Activated naive CD8-positive, alpha-beta T cell (primary cell): ENCODE results near the gene HRH3.

ENCODE experiments used
- H3K27ac Mint-ChIP-seq: one replicate; pipeline ENCODE4 v1.8.0; 2021; ENCODE audit warnings: mixed read lengths
- H3K27me3 Mint-ChIP-seq: one replicate; pipeline ENCODE4 v1.8.0; 2021; ENCODE audit warnings: mixed read lengths
- H3K36me3 Mint-ChIP-seq: one replicate; pipeline ENCODE4 v1.8.0; 2021; ENCODE audit warnings: mixed read lengths
- H3K4me1 Mint-ChIP-seq: one replicate; pipeline ENCODE4 v1.8.0; 2021; ENCODE audit warnings: low read depth, mixed read lengths
- H3K4me3 Mint-ChIP-seq: one replicate; pipeline ENCODE4 v1.8.0; 2021; ENCODE audit warnings: mild to moderate bottlenecking, mixed read lengths
- H3K9me3 Mint-ChIP-seq: one replicate; pipeline ENCODE4 v1.8.0; 2021; ENCODE audit warnings: low read depth, mixed read lengths

HRH3 gene

DNA sequence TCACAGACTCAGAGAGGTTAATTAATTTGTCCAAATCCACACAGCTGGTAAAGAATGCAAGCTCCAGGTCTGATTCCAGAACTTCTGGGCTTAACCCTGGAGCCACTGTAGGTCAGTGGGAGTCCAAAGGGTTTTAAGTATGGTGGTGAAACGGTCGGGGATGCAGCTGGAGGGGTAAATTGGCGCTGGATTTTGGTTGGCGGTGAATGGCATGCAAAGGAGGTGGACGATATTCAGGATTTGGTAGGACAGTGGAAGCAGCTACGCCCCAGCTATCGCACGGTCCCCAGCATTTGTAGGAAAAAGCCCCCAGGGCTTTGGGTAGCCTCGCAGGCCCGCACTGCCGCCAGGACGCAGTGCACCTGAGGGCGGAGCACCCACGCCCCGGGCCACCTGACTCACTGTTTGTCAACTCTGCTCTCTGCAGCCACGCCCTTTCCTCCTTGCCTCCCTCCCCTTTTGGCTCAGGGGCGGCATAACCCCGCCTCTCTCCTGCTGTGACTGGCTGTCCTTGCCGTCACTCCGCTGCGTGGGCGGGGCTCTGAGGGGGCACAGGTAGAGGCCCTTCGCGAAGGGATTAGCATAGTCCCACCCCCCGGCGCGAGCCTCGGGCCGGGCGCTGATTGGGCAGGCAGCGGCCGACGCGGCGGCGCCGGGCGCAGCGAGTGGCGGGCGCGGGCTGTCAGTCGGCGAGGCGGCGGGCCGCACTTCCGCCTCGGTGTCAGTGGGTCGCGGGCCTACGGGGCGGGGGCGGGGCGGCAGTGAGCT is 17.9 kb upstream of the HRH3 start, which contains the start of gene OSBPL2:
Gene OSBPL2, plus strand, starts transcription at position 721 of the 768 bp plus-strand sequence. CDS start 17,664 bp downstream, outside the sequence.
- Mint-ChIP-seq H3K27ac (peak within 1 kb of the TSS; percentile 75), H3K36me3 (no peaks in the 10 kb centered on the region), H3K27me3 (peaks cover 3% of the 10 kb centered on the region), H3K4me1 (peaks cover 38% of the 10 kb centered on the region), H3K4me3 (peak within 1 kb of the TSS; percentile 86), H3K9me3 (no peaks in the 10 kb centered on the region)

DNA sequence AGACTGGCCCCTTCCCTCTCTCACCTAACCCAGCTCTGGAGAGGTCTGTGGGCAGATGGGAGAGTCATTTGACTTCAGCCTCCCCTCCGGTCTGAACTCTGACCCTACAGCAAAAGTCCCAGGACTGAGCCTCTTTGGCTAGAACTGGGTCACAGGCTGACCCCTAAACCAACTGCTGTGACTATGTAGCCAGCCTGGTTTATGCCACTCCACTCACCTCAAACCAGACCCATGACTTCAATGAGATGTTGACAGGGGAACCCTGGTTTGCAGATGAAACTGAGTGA is 17.4 kb upstream of the HRH3 start:
- H3K4me3 Mint-ChIP-seq = peak overlapping the region; percentile 75
- H3K9me3 Mint-ChIP-seq = no peaks in the 10 kb centered on the region
- no peaks in the 10 kb centered on the region for H3K36me3 Mint-ChIP-seq
- H3K27ac Mint-ChIP-seq = no peak overlapping the region
- peaks cover 3% of the 10 kb centered on the region for H3K27me3 Mint-ChIP-seq
- H3K4me1 Mint-ChIP-seq = peaks cover 34% of the 10 kb centered on the region

DNA sequence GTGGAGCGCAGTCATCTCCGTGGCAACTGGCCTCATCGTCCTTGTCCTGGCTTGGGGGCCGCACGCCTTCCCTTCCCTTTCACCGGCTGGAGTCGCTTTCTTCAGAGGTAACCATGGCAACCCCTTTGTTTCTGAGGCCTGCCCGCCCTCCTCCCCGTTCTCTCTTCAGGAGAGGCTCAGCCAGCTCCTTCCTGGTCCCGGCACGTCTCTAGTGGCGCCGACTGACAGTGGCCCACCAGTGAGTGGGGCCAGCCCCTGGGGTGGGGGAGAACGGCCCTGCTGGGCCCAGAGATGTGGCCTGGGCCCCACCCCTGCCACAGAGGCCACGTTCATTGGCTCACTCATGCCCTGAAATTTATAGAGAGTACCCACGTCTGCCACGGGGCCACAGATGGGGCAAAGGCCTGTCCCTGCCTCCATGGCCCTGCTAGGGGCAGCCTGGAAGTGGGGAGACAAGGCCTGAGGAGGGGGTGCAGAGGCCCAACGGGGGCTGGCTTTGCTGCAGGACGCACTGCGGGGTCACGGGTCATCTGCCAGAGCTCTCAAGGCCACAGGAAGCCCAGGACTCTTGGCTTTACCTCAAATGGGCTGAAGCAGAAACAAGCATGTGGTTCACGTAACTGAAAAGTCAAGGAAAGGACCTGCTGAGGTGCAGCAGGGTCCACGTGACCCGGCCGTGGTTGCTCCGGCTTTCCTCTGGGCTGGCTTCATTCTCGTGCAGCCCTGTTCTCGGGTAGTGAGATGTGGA is 16.9 kb upstream of the HRH3 start:
- no peaks in the 10 kb centered on the region for H3K36me3 Mint-ChIP-seq
- H3K27ac Mint-ChIP-seq = no peak overlapping the region
- H3K4me1 Mint-ChIP-seq = peaks cover 31% of the 10 kb centered on the region
- H3K9me3 Mint-ChIP-seq = no peaks in the 10 kb centered on the region
- H3K27me3 Mint-ChIP-seq = peaks cover 3% of the 10 kb centered on the region
- no peak overlapping the region for H3K4me3 Mint-ChIP-seq

DNA sequence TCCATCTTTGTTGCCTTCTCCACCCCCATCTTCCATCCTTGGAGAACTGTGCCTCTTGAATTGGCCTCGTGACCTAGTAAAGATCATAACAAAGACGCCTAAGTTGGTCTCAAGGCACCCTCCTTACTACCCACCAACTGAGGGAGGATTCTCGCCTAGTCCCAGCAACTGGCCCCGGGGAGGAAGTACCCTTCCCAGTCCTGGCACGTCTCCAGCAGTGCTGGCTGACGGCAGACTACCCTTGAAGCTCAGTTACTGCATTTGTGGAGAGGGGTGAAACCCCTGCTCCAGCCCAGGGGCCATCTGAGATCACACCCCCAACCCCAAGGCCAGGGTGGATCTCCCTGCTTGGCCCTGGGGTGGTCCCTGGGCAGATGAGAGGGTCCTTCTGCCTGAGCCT is 16.1 kb upstream of the HRH3 start:
- no peaks in the 10 kb centered on the region for H3K36me3 Mint-ChIP-seq
- H3K27ac Mint-ChIP-seq = no peak overlapping the region
- no peak overlapping the region for H3K4me3 Mint-ChIP-seq
- H3K27me3 Mint-ChIP-seq = peaks cover 3% of the 10 kb centered on the region
- no peaks in the 10 kb centered on the region for H3K9me3 Mint-ChIP-seq
- H3K4me1 Mint-ChIP-seq = peaks cover 24% of the 10 kb centered on the region

DNA sequence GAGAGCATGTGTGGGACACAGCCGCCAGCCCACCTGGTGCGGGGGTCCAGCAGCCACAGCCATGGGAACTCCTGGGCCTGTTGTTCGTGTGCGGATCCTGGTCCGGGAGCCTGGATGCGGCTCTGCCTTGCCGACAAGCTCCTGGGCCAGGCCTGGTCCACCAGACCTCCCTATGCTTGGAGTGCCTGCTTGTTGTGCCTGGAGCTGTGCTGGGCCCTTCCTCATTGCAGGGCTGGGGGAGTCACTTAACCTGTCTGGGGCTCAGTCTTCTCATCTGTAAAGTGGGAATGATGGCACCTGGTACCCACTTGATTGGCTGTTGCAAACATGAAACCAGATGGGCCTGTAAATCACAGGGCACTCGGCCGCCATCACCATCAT is 15.7 kb upstream of the HRH3 start:
- no peak overlapping the region for H3K4me3 Mint-ChIP-seq
- H3K27ac Mint-ChIP-seq = no peak overlapping the region
- no peaks in the 10 kb centered on the region for H3K36me3 Mint-ChIP-seq
- H3K9me3 Mint-ChIP-seq = no peaks in the 10 kb centered on the region
- peaks cover 3% of the 10 kb centered on the region for H3K27me3 Mint-ChIP-seq
- peaks cover 22% of the 10 kb centered on the region for H3K4me1 Mint-ChIP-seq

DNA sequence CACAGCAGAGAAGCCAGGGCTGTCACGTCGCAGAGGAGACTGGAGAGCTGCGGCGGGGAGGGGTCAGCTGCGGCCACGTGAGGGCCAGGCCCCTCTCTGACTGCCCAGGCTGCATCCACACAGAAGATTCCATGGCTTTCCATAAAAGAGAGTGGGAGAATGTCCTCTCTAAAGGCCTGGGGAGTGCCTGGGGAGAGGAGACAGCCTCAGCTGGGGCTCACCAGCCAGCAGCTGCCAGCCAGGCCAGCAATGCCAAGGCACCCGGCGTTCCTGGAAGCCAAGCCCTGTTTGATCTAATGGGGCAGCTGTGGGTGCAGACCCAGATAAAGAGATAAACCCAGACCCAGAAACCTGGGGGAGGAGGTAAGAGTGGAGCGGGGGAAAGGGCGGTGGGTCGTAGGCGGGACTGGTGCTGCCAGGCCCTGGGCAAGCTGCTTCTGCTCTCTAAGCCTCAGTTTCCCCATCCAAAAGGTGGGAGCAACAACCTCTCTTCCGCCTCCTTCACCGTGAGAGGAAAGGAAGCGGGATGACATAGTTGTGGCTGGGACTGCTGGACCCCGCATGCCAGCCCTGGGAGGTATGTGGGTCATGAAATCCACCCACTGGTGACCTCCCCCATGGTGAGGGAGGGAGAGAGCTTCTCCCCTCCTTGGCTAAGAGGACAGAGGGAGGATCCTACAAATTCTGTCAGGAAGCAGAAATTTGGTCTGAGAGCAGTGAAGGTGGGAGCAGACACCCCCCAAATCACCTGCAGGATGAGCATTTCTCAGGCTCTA is 15.1 kb upstream of the HRH3 start:
- Mint-ChIP-seq H3K36me3 (no peaks in the 10 kb centered on the region), H3K9me3 (no peaks in the 10 kb centered on the region), H3K27ac (no peak overlapping the region), H3K4me1 (peaks cover 16% of the 10 kb centered on the region), H3K4me3 (no peak overlapping the region), H3K27me3 (peaks cover 3% of the 10 kb centered on the region)

DNA sequence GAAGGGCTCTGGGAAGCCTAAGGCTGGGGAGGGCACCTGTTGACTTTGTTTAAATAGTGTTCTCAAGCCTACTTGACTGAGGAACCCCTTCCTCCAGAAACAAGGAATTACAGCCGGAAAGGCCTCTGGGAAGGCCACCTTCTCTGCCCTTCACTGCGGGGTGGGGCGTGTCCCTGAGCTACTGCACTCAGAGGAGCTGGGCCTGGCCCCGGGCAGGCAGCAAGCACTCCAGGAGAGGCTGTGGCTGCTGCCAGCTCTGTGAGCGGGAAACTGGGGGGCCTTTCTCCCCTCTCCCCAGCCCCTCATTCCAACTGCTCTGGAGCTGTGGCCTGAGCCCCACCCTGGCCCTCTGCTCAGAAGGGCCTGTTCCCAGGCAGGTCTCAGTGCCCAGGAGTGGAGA is 14.3 kb upstream of the HRH3 start:
- Mint-ChIP-seq H3K27me3 (peaks cover 3% of the 10 kb centered on the region), H3K36me3 (no peaks in the 10 kb centered on the region), H3K27ac (no peak overlapping the region), H3K9me3 (no peaks in the 10 kb centered on the region), H3K4me1 (peaks cover 8% of the 10 kb centered on the region), H3K4me3 (no peak overlapping the region)

DNA sequence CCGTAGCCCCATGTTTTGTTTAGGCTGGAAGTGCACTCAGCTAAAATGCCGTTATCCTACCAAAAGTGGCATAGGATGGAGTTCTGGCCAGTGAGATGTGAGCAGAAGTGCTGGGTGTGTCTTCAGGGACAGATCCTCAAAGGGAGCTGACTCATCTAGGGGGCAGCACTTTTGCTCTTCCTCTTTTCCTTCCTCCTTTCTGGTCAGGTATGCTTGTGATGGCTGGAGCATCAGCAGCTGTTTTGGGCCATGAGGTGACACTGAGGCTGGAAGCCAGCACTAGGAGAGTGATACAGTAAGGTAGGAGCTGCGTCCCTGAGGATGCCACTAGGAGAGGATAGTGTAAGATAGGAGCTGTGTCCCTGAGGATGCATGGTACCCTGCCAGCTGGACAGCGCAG is 13.6 kb upstream of the HRH3 start:
- H3K27me3 Mint-ChIP-seq = peaks cover 3% of the 10 kb centered on the region
- no peak overlapping the region for H3K27ac Mint-ChIP-seq
- H3K36me3 Mint-ChIP-seq = no peaks in the 10 kb centered on the region
- no peaks in the 10 kb centered on the region for H3K9me3 Mint-ChIP-seq
- peaks cover 6% of the 10 kb centered on the region for H3K4me1 Mint-ChIP-seq
- no peak overlapping the region for H3K4me3 Mint-ChIP-seq

DNA sequence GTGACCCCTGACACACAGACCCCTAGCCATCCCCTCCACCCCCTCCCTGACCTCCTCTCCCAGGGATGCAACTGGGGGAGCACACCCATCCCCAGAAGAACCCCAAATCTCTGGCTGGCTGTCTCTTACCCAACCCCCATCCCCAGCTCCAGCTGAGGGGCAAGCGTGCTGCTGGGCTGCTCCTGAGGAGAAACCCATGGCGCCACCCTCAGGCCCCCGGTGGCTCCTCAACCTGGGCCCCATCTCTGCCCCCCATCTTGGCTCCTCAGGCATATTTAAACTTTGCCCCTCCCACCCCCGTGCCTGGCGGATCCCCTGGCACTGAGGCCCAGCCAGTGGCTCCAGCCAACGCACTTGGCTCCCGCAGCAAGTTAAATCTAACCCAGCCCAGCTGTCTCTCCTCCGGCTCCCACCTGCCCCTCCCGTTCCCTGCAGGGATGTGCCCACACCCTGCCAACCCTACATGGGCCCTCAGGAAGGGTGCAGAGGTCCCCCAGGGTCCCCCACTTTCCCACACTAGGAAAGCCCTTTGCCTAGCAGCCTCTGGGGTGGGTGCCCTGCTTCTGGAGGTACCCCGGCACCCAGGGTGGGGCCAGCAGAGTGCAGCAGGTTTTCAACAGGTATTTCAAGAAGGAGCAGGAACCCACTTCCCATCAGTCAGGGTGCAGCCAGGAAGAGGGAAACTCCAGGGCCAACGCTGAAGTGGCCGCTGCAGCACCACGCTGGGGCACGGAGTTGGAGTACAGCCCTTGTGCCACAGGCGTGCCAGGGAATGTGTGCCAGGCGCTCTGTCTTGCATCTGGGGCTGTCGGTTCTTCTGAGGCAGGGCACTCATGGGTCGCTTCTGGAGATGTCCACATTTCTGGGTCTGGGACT is 12.9 kb upstream of the HRH3 start:
- H3K27me3 Mint-ChIP-seq = peaks cover 3% of the 10 kb centered on the region
- no peak overlapping the region for H3K27ac Mint-ChIP-seq
- no peaks in the 10 kb centered on the region for H3K36me3 Mint-ChIP-seq
- H3K4me1 Mint-ChIP-seq = peaks cover 5% of the 10 kb centered on the region
- H3K4me3 Mint-ChIP-seq = no peak overlapping the region
- no peaks in the 10 kb centered on the region for H3K9me3 Mint-ChIP-seq

DNA sequence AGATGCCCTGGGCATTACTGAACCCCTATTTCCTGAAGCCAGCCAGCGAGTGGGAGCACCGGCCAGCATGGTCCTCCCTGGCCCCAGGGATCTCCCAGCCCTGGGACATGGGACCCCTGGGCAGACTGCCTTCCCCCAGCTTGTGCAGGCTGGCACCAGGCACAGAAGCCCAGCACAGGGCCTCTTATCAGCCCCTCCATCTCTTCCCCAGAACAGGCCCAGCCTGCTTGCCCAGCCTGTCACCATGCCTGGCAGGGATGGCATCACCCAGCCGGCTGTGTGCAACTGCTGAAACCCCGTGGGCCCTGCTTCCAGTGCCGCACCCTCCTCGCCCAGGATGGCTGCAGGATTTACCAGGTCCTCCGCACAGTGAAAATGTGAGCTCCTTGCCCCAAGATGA is 12.1 kb upstream of the HRH3 start:
- Mint-ChIP-seq H3K4me1 (no peaks in the 10 kb centered on the region), H3K36me3 (no peaks in the 10 kb centered on the region), H3K9me3 (no peaks in the 10 kb centered on the region), H3K27ac (no peak overlapping the region), H3K4me3 (no peak overlapping the region), H3K27me3 (peaks cover 3% of the 10 kb centered on the region)

DNA sequence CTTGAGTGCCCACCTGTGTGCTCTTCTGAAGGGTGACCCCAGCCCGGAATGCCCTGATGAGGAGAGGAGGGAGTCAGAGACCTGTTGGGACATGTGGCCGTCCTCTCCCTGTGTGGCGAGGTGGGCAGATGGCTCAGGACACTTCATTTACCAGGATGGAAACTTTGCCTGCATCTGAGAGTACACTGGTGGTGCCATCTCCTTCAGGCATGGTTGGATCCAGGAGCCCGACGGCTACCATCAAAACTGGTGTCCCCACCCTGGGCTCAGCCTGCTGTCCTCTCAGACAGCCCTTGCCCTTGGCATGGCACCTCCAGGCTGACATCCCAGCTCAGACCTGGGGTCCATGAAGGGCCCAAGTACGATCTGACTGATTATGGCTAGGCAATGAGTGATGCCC is 11.2 kb upstream of the HRH3 start:
- H3K9me3 Mint-ChIP-seq = no peaks in the 10 kb centered on the region
- no peak overlapping the region for H3K4me3 Mint-ChIP-seq
- H3K27ac Mint-ChIP-seq = no peak overlapping the region

DNA sequence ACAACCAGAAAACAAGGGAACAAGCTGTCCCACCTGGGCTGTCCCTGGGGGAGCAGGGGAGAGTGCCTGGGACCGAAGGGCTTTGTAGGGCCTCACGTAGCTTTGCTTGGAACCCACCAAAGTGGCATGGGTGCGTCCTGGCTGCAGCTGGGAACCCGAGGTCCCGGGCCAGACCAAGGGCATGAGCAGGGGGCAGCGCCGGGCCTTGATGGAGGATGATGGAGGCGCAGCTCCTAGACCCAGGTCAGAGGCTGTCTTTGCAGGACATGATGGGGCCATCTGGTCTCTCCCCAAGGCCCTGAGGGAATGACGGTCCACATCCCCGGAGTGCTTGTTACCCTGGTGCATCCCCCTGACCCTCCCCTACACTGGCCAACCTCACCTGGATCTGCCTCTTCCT is 10.6 kb upstream of the HRH3 start:
- Mint-ChIP-seq H3K4me3 (no peak overlapping the region), H3K4me1 (no peaks in the 10 kb centered on the region), H3K9me3 (no peaks in the 10 kb centered on the region), H3K27me3 (peaks cover 3% of the 10 kb centered on the region), H3K36me3 (no peaks in the 10 kb centered on the region), H3K27ac (no peak overlapping the region)

More for the DNA sequence above, 11.2 kb upstream of the HRH3 start:
- Mint-ChIP-seq H3K4me1 (no peaks in the 10 kb centered on the region), H3K36me3 (no peaks in the 10 kb centered on the region), H3K27me3 (peaks cover 6% of the 10 kb centered on the region)

DNA sequence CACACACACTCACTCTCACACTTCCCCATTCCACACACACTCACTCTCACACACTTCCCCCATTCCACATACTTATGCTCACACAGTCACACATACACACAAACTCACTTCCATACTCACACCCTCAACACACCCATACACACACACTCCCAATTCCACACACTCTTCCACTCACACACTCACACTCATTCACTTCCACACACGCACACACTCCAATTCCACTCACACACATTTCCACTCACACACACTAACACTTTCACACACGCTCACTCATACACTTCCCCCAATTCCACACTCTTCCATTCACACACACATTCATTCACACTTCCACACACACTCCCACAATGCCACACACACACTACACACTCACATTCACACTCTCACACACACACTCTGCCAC is 10.2 kb upstream of the HRH3 start:
- H3K4me3 Mint-ChIP-seq = no peak overlapping the region
- no peak overlapping the region for H3K27ac Mint-ChIP-seq
- H3K9me3 Mint-ChIP-seq = no peaks in the 10 kb centered on the region
- no peaks in the 10 kb centered on the region for H3K4me1 Mint-ChIP-seq
- no peaks in the 10 kb centered on the region for H3K36me3 Mint-ChIP-seq
- H3K27me3 Mint-ChIP-seq = peaks cover 3% of the 10 kb centered on the region

DNA sequence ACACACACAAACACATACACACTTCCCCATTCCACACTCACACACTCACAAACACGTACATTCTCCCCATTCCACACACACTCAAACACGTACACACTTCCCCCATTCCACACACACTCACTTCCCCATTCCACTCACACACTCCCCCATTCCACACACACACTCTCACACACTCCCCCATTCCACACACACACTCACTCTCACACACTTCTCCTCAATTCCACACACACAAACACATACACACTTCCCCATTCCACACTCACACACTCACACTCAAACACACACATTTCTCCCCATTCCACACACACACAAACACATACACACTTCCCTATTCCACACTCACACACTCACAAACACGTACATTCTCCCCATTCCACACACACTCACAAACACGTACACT is 9.6 kb upstream of the HRH3 start:
- no peaks in the 10 kb centered on the region for H3K9me3 Mint-ChIP-seq

More for the DNA sequence above, 9.6 kb upstream of the HRH3 start:
- H3K4me3 Mint-ChIP-seq = no peak overlapping the region
- H3K27me3 Mint-ChIP-seq = peaks cover 5% of the 10 kb centered on the region
- no peaks in the 10 kb centered on the region for H3K4me1 Mint-ChIP-seq
- H3K36me3 Mint-ChIP-seq = no peaks in the 10 kb centered on the region
- no peak overlapping the region for H3K27ac Mint-ChIP-seq
